ENCODE data around the gene ASZ1. TPM values are rescaled to one million over a fixed set of nuclear protein-coding genes. Genes with fewer than 3 reads are reported as not detected.

Gene ASZ1
- total RNA-seq, 1 donor from 2014 or later = not detected

GRCh38 chr7:117402109-117402508, 25.2 kb downstream of the ASZ1 start:
- no peak for DNase-seq (ENCODE audit: low spot score)

- no peak for DNase-seq (ENCODE audit: low spot score)
Observed at GRCh38 chr7:117401293-117402002, 25.8 kb downstream of the ASZ1 start.

GRCh38 chr7:117399820-117400422, 27.4 kb downstream of the ASZ1 start:
- no peak for DNase-seq (ENCODE audit: low spot score)

GRCh38 chr7:117395743-117396142, 31.6 kb downstream of the ASZ1 start:
- DNase-seq (ENCODE audit: low spot score) = no peak

- DNase-seq (ENCODE audit: low spot score) = no peak
Observed at GRCh38 chr7:117393781-117394180, 33.5 kb downstream of the ASZ1 start.

GRCh38 chr7:117389871-117390270, 37.4 kb downstream of the ASZ1 start:
- DNase-seq (ENCODE audit: low spot score) = no peak

- DNase-seq (ENCODE audit: low spot score) = no peak
Observed at GRCh38 chr7:117386110-117386706, 41.1 kb downstream of the ASZ1 start.

GRCh38 chr7:117385363-117386109, 41.8 kb downstream of the ASZ1 start:
- no peak for DNase-seq (ENCODE audit: low spot score)

GRCh38 chr7:117384688-117385362, 42.5 kb downstream of the ASZ1 start:
- no peak for DNase-seq (ENCODE audit: low spot score)

GRCh38 chr7:117383483-117384189, 43.7 kb downstream of the ASZ1 start:
- DNase-seq (ENCODE audit: low spot score) = no peak

GRCh38 chr7:117383046-117383445, 44.2 kb downstream of the ASZ1 start:
- DNase-seq (ENCODE audit: low spot score) = no peak

- no peak for DNase-seq (ENCODE audit: low spot score)
Observed at GRCh38 chr7:117381362-117381761, 45.9 kb downstream of the ASZ1 start.

GRCh38 chr7:117375380-117375779, 51.9 kb downstream of the ASZ1 start:
- no peak for DNase-seq (ENCODE audit: low spot score)

- no peak for DNase-seq (ENCODE audit: low spot score)
Observed at GRCh38 chr7:117372073-117372472, 55.2 kb downstream of the ASZ1 start.

GRCh38 chr7:117364339-117365080, 62.8 kb downstream of the ASZ1 start:
- no peak for DNase-seq (ENCODE audit: low spot score)

GRCh38 chr7:117362294-117362888, 64.9 kb downstream of the ASZ1 start:
- no peak for DNase-seq (ENCODE audit: low spot score)

GRCh38 chr7:117350027-117350426, 77.3 kb downstream of the ASZ1 start:
- DNase-seq (ENCODE audit: low spot score) = no peak

- DNase-seq (ENCODE audit: low spot score) = no peak
Observed at GRCh38 chr7:117349570-117349969, 77.7 kb downstream of the ASZ1 start.

- DNase-seq (ENCODE audit: low spot score) = no peak
Observed at GRCh38 chr7:117347962-117348672, 79.2 kb downstream of the ASZ1 start.
